ENCODE data around the gene KLF16. TPM values are rescaled to one million over a fixed set of nuclear protein-coding genes. Genes with fewer than 3 reads are reported as not detected.

The KLF16 gene
- total and polyA plus RNA-seq, 9 of the 15 experiments (the other 6 are each of a cell fraction or from before 2014, with no cell fraction given), result 0.04 to 60.4 (median 6.8) TPM

GRCh38 chr19:1853295-1854038 lies 9.9 kb downstream of the KLF16 start (continued):
- TF ChIP-seq PRDM10 (IDR thresholded peaks at IDR 0.05; ENCODE audit: partially characterized antibody) (no peak), NONO (IDR thresholded peaks at IDR 0.05; ENCODE audit: low read depth in 2 of 2, low read length in 1 of 2) (no peak), CLOCK (CRISPR knock-in tag; IDR thresholded peaks at IDR 0.05; ENCODE audit: borderline replicate concordance) (no peak), BMI1 (IDR thresholded peaks at IDR 0.05; ENCODE audit: low read length) (no peak; the same call in 1 of the 2 replicates), SMARCE1 (IDR thresholded peaks at IDR 0.05) (no peak), RNF219 (CRISPR knock-in tag; IDR thresholded peaks at IDR 0.05) (no peak), LEF1 (IDR thresholded peaks at IDR 0.05) (no peak), XRCC4 (IDR thresholded peaks at IDR 0.05; ENCODE audit: extremely low read depth, insufficient read depth, insufficient read length) (no peak), KLF13 (tag; IDR thresholded peaks at IDR 0.05; ENCODE audit: borderline replicate concordance, low read depth) (no peak), NFE2 (IDR thresholded peaks at IDR 0.05; ENCODE audit: low read depth) (no peak), ZNF77 (CRISPR knock-in tag; IDR thresholded peaks at IDR 0.05) (no peak), CBFB (CRISPR knock-in tag; IDR thresholded peaks at IDR 0.05) (no peak), CTCF (IDR thresholded peaks at IDR 0.05 in 2 of 3, conservative IDR thresholded peaks at IDR 0.05 in 1 of 3; ENCODE audit: insufficient read depth in 2 of 3, low read depth in 1 of 3, low read length in 3 of 3) (peak; percentile 92 to 95 (median 93)), POLR3A (IDR thresholded peaks at IDR 0.05; ENCODE audit: borderline replicate concordance, extremely low read depth, insufficient read depth, insufficient read length) (no peak), MEF2A (IDR thresholded peaks at IDR 0.05; ENCODE audit: control insufficient read depth, low read depth, low read length) (no peak), GABPA (tag; conservative IDR thresholded peaks at IDR 0.05; ENCODE audit: low read depth) (no peak; the same call in 1 of the 2 replicates), ILF3 (IDR thresholded peaks at IDR 0.05; ENCODE audit: borderline replicate concordance) (no peak)
